Measurements from ENCODE around the gene C1GALT1. TPM values are rescaled to one million over a fixed set of nuclear protein-coding genes. Genes with fewer than 3 reads are reported as not detected.

The C1GALT1 gene
- total RNA-seq, 4 donors from 2014 or later, result 17.6 to 38.3 (median 30.8) TPM

GRCh38 chr7:7254319-7254718 lies 72.0 kb downstream of the C1GALT1 start:
- ATAC-seq (ENCODE audit: low FRiP score) (no peak), DNase-seq (ENCODE audit: low spot score) (no peak)
- TF ChIP-seq CTCF (IDR thresholded peaks at IDR 0.05), result no peak

DNA sequence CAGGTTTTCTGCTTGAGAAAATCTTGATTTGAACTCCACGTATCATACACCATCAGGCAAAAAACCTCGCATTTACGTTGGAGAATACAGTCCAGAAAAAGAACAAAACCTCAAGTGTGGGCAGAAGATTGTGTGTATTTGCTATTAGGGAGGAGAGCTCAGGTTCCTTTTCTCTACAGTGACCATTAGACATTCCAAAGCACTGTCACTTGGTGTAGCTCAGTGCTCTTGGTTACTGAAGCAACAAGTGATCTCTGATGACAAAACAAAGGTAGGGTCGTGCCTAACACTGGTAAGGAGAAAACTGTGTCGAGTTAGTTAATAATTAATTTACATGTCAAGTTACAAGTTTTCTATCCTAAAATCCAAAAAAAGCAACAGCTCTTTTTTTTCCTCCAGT lies 72.6 kb downstream of the C1GALT1 start:
- no peak for ATAC-seq (ENCODE audit: low FRiP score)
- TF ChIP-seq CTCF (IDR thresholded peaks at IDR 0.05), result no peak
- DNase-seq (ENCODE audit: low spot score), result no peak

DNA sequence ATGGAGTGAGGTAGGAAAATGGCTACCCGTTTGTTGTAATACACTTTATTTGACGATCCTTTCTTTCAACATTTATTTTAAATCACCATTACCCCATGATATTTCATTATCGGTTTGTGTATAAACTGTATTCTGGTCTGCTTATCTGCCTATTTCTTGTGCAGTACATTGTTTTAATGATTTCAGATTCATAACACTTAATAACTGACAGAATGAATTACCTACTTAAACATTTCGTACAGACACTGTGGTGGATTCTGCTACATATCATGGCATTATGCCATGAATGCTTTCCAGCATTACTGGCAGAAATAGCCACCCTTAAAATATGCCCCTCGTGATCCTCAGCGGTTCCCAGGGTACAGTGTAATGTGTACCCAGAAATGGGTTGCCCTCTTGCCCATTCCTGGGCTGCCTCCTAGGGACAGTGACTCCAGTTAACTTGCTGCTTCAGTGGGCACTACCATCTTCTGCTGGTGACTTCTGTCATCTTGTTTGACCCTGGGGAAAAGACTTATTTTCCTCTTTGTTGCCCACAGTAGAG lies 74.5 kb downstream of the C1GALT1 start:
- ATAC-seq (ENCODE audit: low FRiP score) (no peak), DNase-seq (ENCODE audit: low spot score) (no peak)

DNA sequence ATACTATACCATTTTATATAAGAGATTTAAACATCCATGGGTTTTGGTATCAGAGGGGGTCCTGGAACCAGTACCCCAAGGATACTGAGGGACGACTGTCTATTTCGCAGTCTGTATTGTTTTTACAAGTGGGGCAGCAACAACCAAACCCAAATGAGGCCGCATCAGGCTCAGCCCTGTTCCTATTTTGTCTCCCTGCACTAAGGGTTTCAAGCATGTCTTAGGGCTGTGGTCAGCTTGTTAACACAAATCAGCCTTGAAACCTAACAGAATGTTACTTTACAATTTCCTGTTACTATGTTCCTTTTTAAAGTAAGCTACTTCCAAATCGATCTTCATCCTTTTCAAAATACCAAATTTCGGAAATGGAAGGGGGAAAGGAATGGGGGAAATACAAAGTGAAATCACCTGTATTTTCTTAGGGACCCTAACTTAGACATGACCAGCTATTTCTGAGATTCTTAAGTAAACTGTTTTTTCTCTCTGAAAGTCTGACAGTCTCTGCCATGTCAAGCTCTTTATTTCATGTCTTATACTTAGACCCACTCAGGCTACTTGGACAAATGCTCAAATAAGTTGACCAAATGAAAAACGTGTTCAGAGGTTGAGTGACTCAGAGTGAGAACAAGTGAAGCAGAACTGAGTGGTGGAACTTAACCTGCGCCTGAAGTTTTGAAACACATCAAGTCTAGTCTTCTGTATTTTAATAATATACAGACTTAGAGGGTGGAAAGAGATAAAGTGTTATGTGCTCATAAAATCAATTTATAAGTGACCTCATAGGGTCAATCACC lies 75.8 kb downstream of the C1GALT1 start:
- ATAC-seq (ENCODE audit: low FRiP score), result no peak
- no peak for DNase-seq (ENCODE audit: low spot score)
- no peak for TF ChIP-seq CTCF (IDR thresholded peaks at IDR 0.05)

More for the DNA sequence above, 74.5 kb downstream of the C1GALT1 start:
- no peak for TF ChIP-seq CTCF (IDR thresholded peaks at IDR 0.05)

DNA sequence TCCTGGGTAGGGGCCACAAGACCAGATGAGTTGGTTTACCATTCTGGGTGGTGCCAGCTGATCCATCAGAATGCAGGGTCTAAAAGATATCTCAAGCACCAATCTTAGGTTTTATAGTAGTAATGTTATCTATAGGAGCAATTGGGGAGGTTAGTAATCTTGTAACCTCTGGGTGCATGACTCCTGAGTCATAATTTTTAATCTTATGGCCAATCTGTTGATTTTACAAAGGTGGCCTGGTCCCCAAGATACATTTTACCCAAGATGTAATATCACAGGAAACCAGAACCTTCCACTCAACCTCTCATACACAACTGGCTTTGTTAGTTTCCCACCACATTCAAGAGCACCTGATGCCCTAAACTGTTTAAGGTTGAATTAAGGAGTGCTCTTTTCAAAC lies 79.5 kb downstream of the C1GALT1 start:
- no peak for TF ChIP-seq CTCF (IDR thresholded peaks at IDR 0.05)
- ATAC-seq (ENCODE audit: low FRiP score) (no peak), DNase-seq (ENCODE audit: low spot score) (no peak)

GRCh38 chr7:7263297-7264230 lies 81.2 kb downstream of the C1GALT1 start:
- ATAC-seq (ENCODE audit: low FRiP score), result no peak
- DNase-seq (ENCODE audit: low spot score), result no peak

More at GRCh38 chr7:7263297-7264230, 81.2 kb downstream of the C1GALT1 start:
- TF ChIP-seq CTCF (IDR thresholded peaks at IDR 0.05), result no peak
